Cardiac ventricle fibroblast (primary cell): ENCODE data around the gene C1orf232. TPM values are rescaled to one million over a fixed set of nuclear protein-coding genes. Genes with fewer than 3 reads are reported as not detected.

Source experiments
- total RNA-seq: library from RNA; depleted of rRNA; stranded (reverse); fragments of >200 nt; gene quantifications from 2 replicates; pipeline ENCODE4 v1.2.3, GENCODE V29; 2015

C1orf232 gene
- total RNA-seq: not detected in 2 replicates

GRCh38 chr1:26168410-26169197 lies at the start of gene C1orf232:
Gene C1orf232, minus strand, starts transcription at chr1:26168963. Its CDS starts 464 bp downstream, at chr1:26168499.

DNA sequence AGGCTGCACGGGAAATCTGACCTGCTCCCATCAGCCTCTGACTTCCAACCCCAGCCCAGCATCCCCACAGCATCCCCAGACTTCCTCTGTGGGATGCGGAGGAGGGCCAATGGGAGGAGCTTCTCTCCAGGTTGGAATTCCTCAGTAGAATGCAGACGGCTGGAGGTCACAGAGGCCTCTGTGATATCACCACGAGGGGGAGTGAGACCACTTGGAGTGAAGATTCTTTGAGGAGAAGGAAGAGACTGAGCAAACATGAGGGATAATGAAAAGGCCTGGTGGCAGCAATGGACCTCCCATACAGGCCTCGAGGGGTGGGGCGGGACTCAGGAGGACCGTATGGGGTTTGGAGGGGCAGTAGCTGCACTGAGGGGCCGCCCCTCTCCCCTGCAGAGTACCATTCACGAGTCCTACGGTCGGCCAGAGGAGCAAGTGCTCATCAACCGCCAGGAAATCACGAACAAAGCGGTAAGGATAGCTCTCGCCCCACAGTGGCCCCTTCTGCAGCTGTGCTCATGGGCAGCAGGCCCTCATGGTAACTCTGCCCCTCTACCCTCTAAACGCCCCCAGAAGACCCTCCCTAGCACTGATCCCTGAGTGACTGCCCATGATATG lies 21.7 kb upstream of the C1orf232 start, which contains the start of gene CATSPER4:
CATSPER4 (plus strand) TSS at position 230 of the 615 bp plus-strand sequence; CDS start at position 256, 26 bp downstream.

GRCh38 chr1:26177182-26177684 lies 8.5 kb upstream of the C1orf232 start, which contains the start of gene CNKSR1:
Gene CNKSR1, plus strand, starts transcription at chr1:26177491. Its CDS starts 57 bp downstream, at chr1:26177548.

DNA sequence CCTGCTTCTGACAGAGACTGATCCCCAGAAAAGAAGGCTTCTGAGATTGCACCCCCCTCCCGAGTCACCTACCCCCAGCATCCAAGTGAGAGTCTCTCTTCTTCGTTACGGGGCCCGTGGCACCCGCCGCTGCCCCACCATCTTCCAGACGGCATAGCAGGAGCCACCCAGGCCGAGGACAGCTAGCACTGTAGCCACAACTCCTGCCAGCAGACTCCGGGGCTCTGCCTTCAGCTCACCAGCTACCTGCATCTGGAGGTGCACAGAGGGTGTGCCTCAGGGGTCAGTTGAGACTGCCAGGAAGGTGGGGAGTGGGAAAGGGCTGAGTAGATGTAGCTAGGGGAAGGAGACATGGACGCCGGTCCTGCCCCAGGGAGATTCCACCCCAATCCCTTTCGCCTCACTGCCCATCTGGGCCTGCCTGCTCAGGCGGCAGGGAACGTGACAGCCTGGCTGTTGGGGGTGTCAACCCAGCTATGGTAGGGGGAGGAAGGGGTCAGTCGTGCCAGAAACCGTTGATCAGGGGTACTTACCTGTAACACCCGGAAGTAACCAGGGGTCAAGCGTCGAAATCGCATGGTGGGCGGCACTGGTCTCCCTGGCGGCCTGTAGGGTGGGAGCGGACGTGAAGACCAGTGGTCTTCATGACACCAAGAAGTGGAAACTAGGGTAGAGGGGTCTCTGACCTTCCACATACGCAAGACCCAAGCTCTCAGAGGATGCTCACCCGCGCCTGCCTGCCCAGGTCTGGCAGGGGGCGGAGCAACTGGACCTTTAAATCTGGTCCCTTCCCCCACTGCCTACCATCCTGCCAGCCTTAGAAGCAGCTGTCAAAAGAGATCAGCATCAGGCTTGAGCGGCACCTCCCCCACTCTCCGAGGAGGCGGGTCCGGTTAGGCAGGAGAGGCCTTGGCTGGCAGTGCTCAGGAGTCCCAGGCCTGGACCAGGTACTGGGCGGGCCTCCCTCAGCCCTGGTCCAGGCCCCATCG lies 2.6 kb upstream of the C1orf232 start, which contains the start of gene ZNF593OS:
ZNF593OS (minus strand) TSS at position 749 of the 989 bp plus-strand sequence; CDS start at position 578, 171 bp downstream.

DNA sequence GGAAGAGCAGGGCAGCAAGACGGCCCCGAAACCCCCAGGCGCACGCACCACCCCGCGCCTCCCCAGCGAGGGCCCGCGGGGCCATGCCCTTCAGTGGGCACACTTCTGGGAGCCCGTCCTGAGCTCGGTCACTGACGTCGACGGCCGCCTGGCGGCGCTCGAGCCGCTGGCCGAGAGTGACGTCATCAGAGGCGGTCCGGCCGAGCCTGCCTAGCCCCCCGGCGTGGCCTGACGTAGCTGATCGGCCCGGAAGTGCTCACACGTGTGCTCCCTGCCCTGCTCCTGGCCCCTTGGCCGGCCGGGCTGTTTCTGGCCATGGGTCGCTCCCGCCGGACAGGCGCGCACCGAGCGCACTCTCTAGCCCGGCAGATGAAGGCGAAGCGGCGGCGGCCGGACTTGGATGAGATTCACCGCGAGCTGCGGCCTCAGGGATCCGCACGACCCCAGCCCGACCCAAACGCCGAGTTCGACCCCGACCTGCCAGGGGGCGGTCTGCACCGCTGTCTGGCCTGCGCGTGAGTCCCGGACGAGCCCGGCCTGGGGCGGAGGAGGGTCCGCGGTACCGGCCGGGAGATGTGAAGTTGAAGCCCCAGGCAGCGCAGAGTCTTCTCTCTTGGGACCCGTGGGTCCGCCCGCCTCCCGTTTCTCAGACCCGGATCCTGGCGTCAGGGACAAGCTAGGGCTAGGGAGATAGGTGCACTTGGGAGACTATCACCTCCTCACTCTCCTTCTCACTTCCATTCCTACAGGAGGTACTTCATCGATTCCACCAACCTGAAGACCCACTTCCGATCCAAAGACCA lies 1.1 kb upstream of the C1orf232 start, which contains the start of gene ZNF593:
ZNF593 (plus strand) TSS at position 240 of the 803 bp plus-strand sequence; CDS start at position 316, 76 bp downstream.

DNA sequence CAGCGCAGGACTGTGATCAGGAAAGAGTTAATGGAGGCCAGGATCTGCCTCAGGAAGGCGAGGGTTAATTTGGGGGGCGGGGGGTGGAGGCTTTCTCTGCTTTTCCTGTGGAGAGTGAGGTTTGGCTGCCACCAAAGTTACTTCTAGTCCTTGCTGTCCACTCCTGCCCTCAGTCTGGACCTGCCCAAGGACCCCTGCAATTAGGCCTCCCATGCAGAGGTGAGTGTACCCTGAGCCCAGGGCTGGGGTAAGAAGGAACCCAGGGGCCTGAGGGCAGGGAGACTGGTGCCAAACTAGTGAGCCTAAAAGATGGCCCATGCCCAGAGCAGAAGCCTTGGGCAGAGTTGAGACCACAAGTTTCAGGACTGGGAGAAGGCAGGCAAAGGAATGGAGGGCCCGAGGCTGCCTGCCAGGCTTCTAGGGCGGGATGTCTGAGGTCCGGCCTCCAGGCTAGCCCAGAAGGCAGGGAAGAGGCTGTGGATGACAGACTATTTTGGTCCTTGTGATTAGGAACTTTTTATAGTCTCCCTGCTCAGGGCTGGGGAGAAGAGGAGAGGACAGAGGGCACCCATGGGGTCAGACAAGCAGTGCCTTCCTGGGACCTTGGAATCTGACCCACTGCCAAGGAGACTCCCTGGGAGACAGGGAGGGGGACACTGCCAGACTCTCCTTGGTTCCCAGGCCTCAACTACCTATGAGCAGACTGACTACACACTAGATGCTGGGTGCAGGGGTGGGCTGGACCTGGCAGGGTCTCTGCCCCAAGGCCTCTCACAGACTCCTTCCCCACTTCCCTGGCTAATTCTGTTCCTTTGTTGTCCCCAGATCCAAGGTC lies 9.6 kb downstream of the C1orf232 start, which contains the start of gene FAM110D:
FAM110D (plus strand) TSS at position 172 of the 835 bp plus-strand sequence. CDS start 2,213 bp downstream, outside the sequence.

Other genes with a start within 250 kb of the C1orf232 start
- 4.7 and 6.0 TPM in 2 replicates for gene PAFAH2, start 170.9 kb downstream of the C1orf232 start, total RNA-seq
- 0.37 and 0.49 TPM in 2 replicates for gene EXTL1, start 147.2 kb downstream of the C1orf232 start, total RNA-seq
- gene SLC30A2, start 122.8 kb downstream of the C1orf232 start, total RNA-seq: not detected in 2 replicates
- not detected in 2 replicates for gene TRIM63, start 101.3 kb downstream of the C1orf232 start, total RNA-seq
- 2.7 and 3.0 TPM in 2 replicates for gene PDIK1L, start 57.1 kb downstream of the C1orf232 start, total RNA-seq
- gene FAM110D, start 9.9 kb downstream of the C1orf232 start, total RNA-seq: not detected in 2 replicates
- 33.3 and 36.2 TPM in 2 replicates for gene ZNF593, start 945 bp upstream of the C1orf232 start, total RNA-seq
- not detected in 2 replicates for gene ZNF593OS, start 2.9 kb upstream of the C1orf232 start, total RNA-seq
- 0.81 TPM in 1 of 2 replicates, not detected in the other for gene CNKSR1, start 8.5 kb upstream of the C1orf232 start, total RNA-seq
- not detected in 2 replicates for gene CATSPER4, start 21.6 kb upstream of the C1orf232 start, total RNA-seq
- 3.4 and 6.7 TPM in 2 replicates for gene CEP85, start 65.2 kb upstream of the C1orf232 start, total RNA-seq
- gene SH3BGRL3, start 111.1 kb upstream of the C1orf232 start, total RNA-seq: 225 and 247 TPM in 2 replicates
- 1.2 and 4.8 TPM in 2 replicates for gene UBXN11, start 137.7 kb upstream of the C1orf232 start, total RNA-seq
- gene CD52, start 149.0 kb upstream of the C1orf232 start, total RNA-seq: not detected in 2 replicates
- not detected in 2 replicates for gene CRYBG2, start 185.2 kb upstream of the C1orf232 start, total RNA-seq
- not detected in 2 replicates for gene ZNF683, start 203.8 kb upstream of the C1orf232 start, total RNA-seq
- not detected in 2 replicates for gene LIN28A, start 241.9 kb upstream of the C1orf232 start, total RNA-seq